Activated B cell treated with CpG ODN at 0.5 μM for 24 hours (primary cell): ENCODE measurements around the gene HCN1. TPM values are rescaled to one million over a fixed set of nuclear protein-coding genes. Genes with fewer than 3 reads are reported as not detected.

ENCODE experiments used
- ATAC-seq: fragments of 200-7000 bp; cut with Tn5 transposase; one replicate; pipeline ENCODE4 v1.10.0; 2021; ENCODE audit warnings: low read depth, mild to moderate bottlenecking, moderate library complexity
- CTCF ChIA-PET: fragments of 350-600 bp; sonication (Branson Sonifier 250); formaldehyde crosslinking; loops from one replicate; lab custom pipeline; 2021; ENCODE audit warnings: antibody characterized with exemption; lab: Charles Lee
- POLR2A ChIA-PET: fragments of 350-600 bp; sonication (Branson Sonifier 250); formaldehyde crosslinking; loops from one replicate; lab custom pipeline; 2021; ENCODE audit warnings: antibody characterized with exemption; lab: Charles Lee
- DNase-seq: peaks from one replicate; pipeline ENCODE4 v3.0.0; 2022
- H3K27ac Mint-ChIP-seq: one replicate; pipeline ENCODE4 v1.8.0; 2020; ENCODE audit warnings: mixed read lengths
- H3K27me3 Mint-ChIP-seq: one replicate; pipeline ENCODE4 v1.8.0; 2021; ENCODE audit warnings: mixed read lengths
- H3K36me3 Mint-ChIP-seq: one replicate; pipeline ENCODE4 v1.8.0; 2021; ENCODE audit warnings: low read depth, mixed read lengths
- H3K4me1 Mint-ChIP-seq: one replicate; pipeline ENCODE4 v1.8.0; 2021; ENCODE audit warnings: mixed read lengths
- H3K4me3 Mint-ChIP-seq: one replicate; pipeline ENCODE4 v1.8.0; 2020; ENCODE audit warnings: mild to moderate bottlenecking, mixed read lengths
- H3K9me3 Mint-ChIP-seq: one replicate; pipeline ENCODE4 v1.8.0; 2020; ENCODE audit warnings: mixed read lengths
- CTCF ChIP-seq: fragments of 200-600 bp; IDR thresholded peaks from one replicate; pipeline ENCODE4 v1.8.0; 2022; ENCODE audit warnings: antibody characterized with exemption, mild to moderate bottlenecking
- intact Hi-C: fragments of 100-400 bp; cut with micrococcal nuclease; formaldehyde crosslinking; loops from one replicate; pipeline ENCODE4 v1.15.1; 2024
- total RNA-seq: library from RNA; stranded (reverse); gene quantifications from 2 replicates; pipeline ENCODE4 v1.2.3, GENCODE V29; 2022

The HCN1 gene
- total RNA-seq, 1 donor from 2014 or later = not detected

DNA sequence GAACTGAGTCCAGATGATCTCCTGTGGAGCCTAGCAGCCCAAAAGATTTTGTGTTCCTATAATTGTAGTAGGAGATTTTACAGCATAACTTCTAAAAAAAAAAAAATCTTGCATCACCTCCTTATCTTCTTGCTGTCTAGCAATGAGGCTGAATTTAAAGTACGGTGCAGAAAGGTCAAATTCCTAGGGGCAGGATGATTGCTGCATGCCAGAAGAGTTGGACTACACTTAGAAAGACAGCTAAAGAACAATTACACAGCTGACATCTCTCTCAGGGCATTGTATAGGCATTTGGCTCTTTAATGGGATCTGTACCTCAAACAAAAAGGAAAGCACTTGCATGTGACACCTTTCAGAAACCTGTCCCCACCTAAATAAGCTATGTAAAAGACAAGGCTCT, 443.2 kb downstream of the HCN1 start:
- POLR2A ChIA-PET = no interaction called here
- no peak for DNase-seq
- Mint-ChIP-seq H3K27me3 (no peaks in the 10 kb centered on the region), H3K4me3 (no peak overlapping the region), H3K27ac (no peak overlapping the region), H3K36me3 (no peaks in the 10 kb centered on the region), H3K4me1 (no peaks in the 10 kb centered on the region), H3K9me3 (peaks cover 13% of the 10 kb centered on the region)
- no peak for TF ChIP-seq CTCF
- intact Hi-C loops = no loop called here
- no peak for ATAC-seq
- CTCF ChIA-PET = no interaction called here

- Mint-ChIP-seq H3K4me3 (no peak overlapping the region), H3K9me3 (peaks cover 16% of the 10 kb centered on the region), H3K27me3 (no peaks in the 10 kb centered on the region), H3K27ac (no peak overlapping the region), H3K4me1 (no peaks in the 10 kb centered on the region), H3K36me3 (no peaks in the 10 kb centered on the region)
- POLR2A ChIA-PET = no interaction called here
- ATAC-seq = no peak
- CTCF ChIA-PET = no interaction called here
- no peak for TF ChIP-seq CTCF
- intact Hi-C loops = no loop called here
- no peak for DNase-seq
Measured at GRCh38 chr5:45252541-45252940, 443.6 kb downstream of the HCN1 start.

DNA sequence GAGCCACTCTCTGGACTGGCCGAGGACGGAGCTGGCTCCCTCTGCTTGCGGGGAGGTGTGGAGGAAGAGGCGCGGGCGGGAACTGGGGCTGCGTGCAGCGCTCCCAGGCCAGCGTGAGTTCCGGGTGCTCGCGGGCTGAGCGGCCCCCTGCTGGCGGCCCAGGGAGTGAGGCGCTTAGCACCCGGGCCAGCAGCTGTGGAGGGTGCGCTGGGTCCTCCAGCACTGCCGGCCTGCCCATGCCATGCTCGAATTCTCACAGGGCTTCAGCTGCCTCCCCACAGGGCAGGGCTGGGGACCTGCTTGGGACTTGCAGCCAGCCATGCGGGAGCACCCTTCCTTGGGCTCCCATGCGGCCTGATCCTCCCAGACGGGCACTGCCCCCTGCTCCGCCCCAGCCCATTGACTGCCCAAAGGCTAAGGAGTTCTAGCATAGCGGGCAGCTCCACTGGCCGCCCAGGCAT, 470.6 kb downstream of the HCN1 start:
- ChIA-PET POLR2A (no interaction called here), CTCF (no interaction called here)
- H3K36me3 Mint-ChIP-seq = no peaks in the 10 kb centered on the region
- H3K4me1 Mint-ChIP-seq = no peaks in the 10 kb centered on the region
- TF ChIP-seq CTCF = no peak
- H3K27ac Mint-ChIP-seq = no peak overlapping the region
- H3K9me3 Mint-ChIP-seq = peaks cover 11% of the 10 kb centered on the region
- ATAC-seq = no peak
- no peak for DNase-seq
- intact Hi-C loops = no loop called here
- no peaks in the 10 kb centered on the region for H3K27me3 Mint-ChIP-seq
- H3K4me3 Mint-ChIP-seq = no peak overlapping the region

GRCh38 chr5:45205403-45205961, 490.7 kb downstream of the HCN1 start:
- no peak for TF ChIP-seq CTCF
- intact Hi-C loops = no loop called here
- ATAC-seq (no peak), DNase-seq (no peak)
- Mint-ChIP-seq H3K27ac (no peak overlapping the region), H3K36me3 (no peaks in the 10 kb centered on the region), H3K4me1 (no peaks in the 10 kb centered on the region), H3K9me3 (peaks cover 4% of the 10 kb centered on the region), H3K27me3 (no peaks in the 10 kb centered on the region), H3K4me3 (no peak overlapping the region)
- ChIA-PET POLR2A (no interaction called here), CTCF (no interaction called here)
